B cell (primary cell): ENCODE data around the gene SECTM1. TPM values are rescaled to one million over a fixed set of nuclear protein-coding genes. Genes with fewer than 3 reads are reported as not detected.

Source experiments
- ATAC-seq: fragments of 200-7000 bp; cut with Tn5 transposase; one replicate; pipeline ENCODE4 v1.10.0; 2021; ENCODE audit warnings: low read depth, mild to moderate bottlenecking, moderate number of reproducible peaks, moderate library complexity
- CTCF ChIA-PET: fragments of 350-600 bp; sonication (Branson Sonifier 250); formaldehyde crosslinking; loops from one replicate; lab custom pipeline; 2021; ENCODE audit warnings: antibody characterized with exemption, inconsistent platforms; lab: Charles Lee
- POLR2A ChIA-PET: fragments of 350-600 bp; sonication (Branson Sonifier 250); formaldehyde crosslinking; loops from one replicate; lab custom pipeline; 2021; ENCODE audit warnings: antibody characterized with exemption; lab: Charles Lee
- DNase-seq: peaks from one replicate; pipeline ENCODE4 v3.0.0; 2013
- H2AFZ ChIP-seq: 2 replicates; pipeline ENCODE4 v1.6.1; 2012; ENCODE audit warnings: mild to moderate bottlenecking, low read depth, low read length; ENCODE audit not compliant: insufficient read depth, poor library complexity, severe bottlenecking
- H3K27ac ChIP-seq, 2 donors: 1 replicate in 1 of 2; 2 replicates in 1 of 2; pipeline ENCODE4 v1.5.1; 2012 to 2013; ENCODE audit warnings: low read length in 2 of 2, mild to moderate bottlenecking in 2 of 2, moderate library complexity in 1 of 2
- H3K27me3 ChIP-seq, 4 experiments: fragments of 200-600 bp in 1 of 4; sonication (generic) in 1 of 4; replicated peaks in 1 of 4; 1 replicate in 2 of 4; 2 replicates in 2 of 4; pipeline versions ENCODE4 v1.6.1 to v1.7.0; 2013 to 2016; ENCODE audit warnings: low read length in 3 of 4, mild to moderate bottlenecking in 2 of 4, mixed read lengths in 1 of 4, moderate library complexity in 1 of 4; ENCODE audit not compliant: insufficient read depth in 4 of 4, control insufficient read depth in 3 of 4; ENCODE audit errors: control extremely low read depth in 1 of 4
- H3K36me3 ChIP-seq, 2 experiments: replicated peaks in 1 of 2; 1 replicate in 1 of 2; 2 replicates in 1 of 2; pipeline versions ENCODE4 v1.6.1 to v1.7.1; 2013; ENCODE audit warnings: low read length in 1 of 2; ENCODE audit not compliant: insufficient read depth in 2 of 2, control insufficient read depth in 1 of 2; ENCODE audit errors: control extremely low read depth in 1 of 2, extremely low read depth in 1 of 2
- H3K4me1 ChIP-seq, 2 donors: fragments of 200-600 bp in 1 of 2; sonication (generic) in 1 of 2; 1 replicate in 1 of 2; 2 replicates in 1 of 2; pipeline versions ENCODE4 v1.5.1 to v1.6.1; 2013 to 2017; ENCODE audit warnings: low read length in 2 of 2; ENCODE audit not compliant: control insufficient read depth in 2 of 2, insufficient read depth in 2 of 2
- H3K4me2 ChIP-seq: replicated peaks from 2 replicates; pipeline ENCODE3; 2012; ENCODE audit warnings: mild to moderate bottlenecking, low read depth, low read length; ENCODE audit not compliant: poor library complexity, severe bottlenecking
- H3K4me3 ChIP-seq, 5 experiments: fragments of 200-600 bp in 1 of 5; sonication (generic) in 1 of 5; 1 replicate in 3 of 5; 2 replicates in 2 of 5; pipeline versions ENCODE4 v1.5.1 to v1.7.0; 2011 to 2016; ENCODE audit warnings: low read length in 4 of 5, mild to moderate bottlenecking in 4 of 5, low read depth in 2 of 5, control low read depth in 1 of 5, moderate library complexity in 1 of 5; ENCODE audit not compliant: insufficient read depth in 1 of 5; ENCODE audit errors: control extremely low read depth in 1 of 5, extremely low read depth in 1 of 5
- H3K79me2 ChIP-seq: fragments of 200-600 bp; sonication (generic); one replicate; pipeline ENCODE4 v1.6.0; 2016; ENCODE audit warnings: low read length; ENCODE audit not compliant: control insufficient read depth, insufficient read depth
- H3K9ac ChIP-seq: fragments of 200-600 bp; sonication (generic); 2 replicates; pipeline ENCODE4 v1.6.1; 2017; ENCODE audit warnings: mild to moderate bottlenecking, low read length, moderate library complexity
- H3K9me3 ChIP-seq, 3 donors: one replicate each; pipeline versions ENCODE4 v1.6.1 to v1.7.1; 2013; ENCODE audit warnings: low read length in 2 of 3; ENCODE audit not compliant: control insufficient read depth in 2 of 3, insufficient read depth in 1 of 3; ENCODE audit errors: control extremely low read depth in 1 of 3
- H4K20me1 ChIP-seq: 2 replicates; pipeline ENCODE4 v1.6.0; 2012; ENCODE audit warnings: mild to moderate bottlenecking, low read length; ENCODE audit not compliant: insufficient read depth, control insufficient read depth, poor library complexity, severe bottlenecking
- H3K27ac Mint-ChIP-seq: one replicate; pipeline ENCODE4 v1.8.0; 2021; ENCODE audit warnings: mixed read lengths
- H3K27me3 Mint-ChIP-seq: one replicate; pipeline ENCODE4 v1.8.0; 2021; ENCODE audit warnings: mixed read lengths
- H3K4me1 Mint-ChIP-seq: one replicate; pipeline ENCODE4 v1.8.0; 2021; ENCODE audit warnings: mixed read lengths
- H3K4me3 Mint-ChIP-seq: one replicate; pipeline ENCODE4 v1.8.0; 2021; ENCODE audit warnings: mixed read lengths
- H3K9me3 Mint-ChIP-seq: one replicate; pipeline ENCODE4 v1.8.0; 2022; ENCODE audit warnings: mixed read lengths; ENCODE audit not compliant: insufficient read depth
- EZH2 ChIP-seq: IDR thresholded peaks from 2 replicates; pipeline ENCODE4 v1.6.1; 2012; ENCODE audit warnings: borderline replicate concordance, low read depth, mild to moderate bottlenecking, moderate library complexity, low read length; ENCODE audit not compliant: insufficient read depth, poor library complexity, severe bottlenecking
- WGBS: methylation state at CpG from one replicate; pipeline ENCODE4 v1.1.5; 2013; ENCODE audit warnings: missing lambda C conversion rate; ENCODE audit not compliant: insufficient coverage; 5-methylcytosine and 5-hydroxymethylcytosine counted together
- intact Hi-C: fragments of 100-400 bp; cut with micrococcal nuclease; formaldehyde crosslinking; loops from one replicate; pipeline ENCODE4 v1.10.0; 2022
- polyA plus RNA-seq: library from polyadenylated mRNA; depleted of rRNA; stranded (reverse); fragments of >200 nt; gene quantifications from 2 replicates; pipeline ENCODE4 v1.2.3, GENCODE V29; 2012
- total RNA-seq, 2 donors: library from RNA; stranded (reverse); fragments of 120-200 nt in 1 of 2; gene quantifications; 1 replicate in 1 of 2; 2 replicates in 1 of 2; pipeline versions ENCODE4 v1.2.3 to v1.2.4, GENCODE V29; 2013 to 2022
- TF ChIP-seq, protein P1 (sequence below): fragments of 200-600 bp; IDR thresholded peaks from one replicate; pipeline ENCODE4 v1.8.0; 2022; ENCODE audit warnings: antibody characterized with exemption, mild to moderate bottlenecking

SECTM1 gene
- total and polyA plus RNA-seq, 2 donors (not counting 1 experiment from before 2014, with no cell fraction given) = 0.17 to 1.2 TPM

- CTCF ChIA-PET = no interaction called here
- 83% methylated on average over 15 of the region's 22 CpGs for WGBS
These were observed 51.9 kb downstream of the SECTM1 start for GRCh38 chr17:82281502-82282238.

DNA sequence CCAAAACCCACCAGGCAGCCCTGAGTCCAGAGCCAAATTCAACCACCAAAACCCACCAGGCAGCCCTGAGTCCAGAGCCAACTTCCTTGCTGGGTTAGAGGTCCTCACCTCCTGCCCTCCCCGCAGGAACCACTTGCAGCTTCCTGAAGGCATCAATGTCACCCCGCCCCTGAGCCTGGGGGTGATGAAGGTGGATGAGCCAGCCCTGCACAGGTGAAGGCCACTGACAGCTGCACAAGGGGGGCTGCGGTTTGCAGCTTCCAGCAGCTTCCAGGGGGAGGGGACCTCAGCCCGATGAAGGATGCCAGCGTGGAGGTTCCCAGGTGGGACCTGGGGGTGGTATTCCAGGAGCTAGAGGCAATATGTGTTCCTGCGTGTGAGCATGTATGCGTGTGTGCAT, 52.5 kb downstream of the SECTM1 start:
- H4K20me1 ChIP-seq = no peaks in the 10 kb centered on the region
- peaks cover 0 to 10% (median 0%) of the 10 kb centered on the region in 4 experiments for H3K27me3 ChIP-seq
- DNase-seq (no peak), ATAC-seq (no peak)
- no peaks in the 10 kb centered on the region for H3K36me3 ChIP-seq
- no peak overlapping the region for H3K4me2 ChIP-seq
- Mint-ChIP-seq H3K4me1 (peaks cover 2% of the 10 kb centered on the region), H3K27ac (no peak overlapping the region), H3K4me3 (no peak overlapping the region), H3K9me3 (no peaks in the 10 kb centered on the region), H3K27me3 (no peaks in the 10 kb centered on the region)
- CTCF ChIA-PET = no interaction called here
- H3K4me1 ChIP-seq = no peaks in the 10 kb centered on the region
- WGBS = 74% methylated on average over 7 of the region's 7 CpGs
- POLR2A ChIA-PET = no interaction called here
- no peak overlapping the region for H2AFZ ChIP-seq
- no peak overlapping the region for H3K27ac ChIP-seq
- no peak for TF ChIP-seq EZH2
- TF ChIP-seq, protein P1, sequence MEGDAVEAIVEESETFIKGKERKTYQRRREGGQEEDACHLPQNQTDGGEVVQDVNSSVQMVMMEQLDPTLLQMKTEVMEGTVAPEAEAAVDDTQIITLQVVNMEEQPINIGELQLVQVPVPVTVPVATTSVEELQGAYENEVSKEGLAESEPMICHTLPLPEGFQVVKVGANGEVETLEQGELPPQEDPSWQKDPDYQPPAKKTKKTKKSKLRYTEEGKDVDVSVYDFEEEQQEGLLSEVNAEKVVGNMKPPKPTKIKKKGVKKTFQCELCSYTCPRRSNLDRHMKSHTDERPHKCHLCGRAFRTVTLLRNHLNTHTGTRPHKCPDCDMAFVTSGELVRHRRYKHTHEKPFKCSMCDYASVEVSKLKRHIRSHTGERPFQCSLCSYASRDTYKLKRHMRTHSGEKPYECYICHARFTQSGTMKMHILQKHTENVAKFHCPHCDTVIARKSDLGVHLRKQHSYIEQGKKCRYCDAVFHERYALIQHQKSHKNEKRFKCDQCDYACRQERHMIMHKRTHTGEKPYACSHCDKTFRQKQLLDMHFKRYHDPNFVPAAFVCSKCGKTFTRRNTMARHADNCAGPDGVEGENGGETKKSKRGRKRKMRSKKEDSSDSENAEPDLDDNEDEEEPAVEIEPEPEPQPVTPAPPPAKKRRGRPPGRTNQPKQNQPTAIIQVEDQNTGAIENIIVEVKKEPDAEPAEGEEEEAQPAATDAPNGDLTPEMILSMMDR = no peak
- no peaks in the 10 kb centered on the region for H3K79me2 ChIP-seq
- intact Hi-C loops = no loop called here
- H3K4me3 ChIP-seq = no peak overlapping the region
- no peak overlapping the region for H3K9ac ChIP-seq
- H3K9me3 ChIP-seq = no peaks in the 10 kb centered on the region

More at GRCh38 chr17:82281502-82282238, 51.9 kb downstream of the SECTM1 start:
- H3K4me2 ChIP-seq = no peak overlapping the region
- ATAC-seq = no peak
- Mint-ChIP-seq H3K4me3 (no peak overlapping the region), H3K9me3 (no peaks in the 10 kb centered on the region), H3K27ac (no peak overlapping the region), H3K4me1 (peaks cover 2% of the 10 kb centered on the region), H3K27me3 (no peaks in the 10 kb centered on the region)
- TF ChIP-seq, protein P1 = no peak
- POLR2A ChIA-PET = no interaction called here
- H3K27me3 ChIP-seq = peaks cover 0 to 10% (median 0%) of the 10 kb centered on the region in 4 experiments
- H3K4me3 ChIP-seq = no peak overlapping the region
- no peak overlapping the region for H2AFZ ChIP-seq
- no peak overlapping the region for H3K9ac ChIP-seq
- H3K79me2 ChIP-seq = no peaks in the 10 kb centered on the region
- no peak for DNase-seq
- intact Hi-C loops = no loop called here
- no peaks in the 10 kb centered on the region for H3K4me1 ChIP-seq
- no peaks in the 10 kb centered on the region for H3K36me3 ChIP-seq
- H4K20me1 ChIP-seq = no peaks in the 10 kb centered on the region
- no peak overlapping the region for H3K27ac ChIP-seq
- H3K9me3 ChIP-seq = no peaks in the 10 kb centered on the region
